HEK293T (cell line): ENCODE measurements around the gene MAF.

Experiments
- ARNT ChIP-seq: fragments of 450-650 bp; IDR thresholded peaks from 2 replicates; pipeline ENCODE4 v1.6.1; 2017; ENCODE audit warnings: mild to moderate bottlenecking
- ELF4 ChIP-seq: fragments of 450-650 bp; IDR thresholded peaks from 2 replicates; pipeline ENCODE4 v1.6.1; 2017; ENCODE audit warnings: antibody characterized with exemption
- FOXM1 ChIP-seq: fragments of 450-650 bp; IDR thresholded peaks from 2 replicates; pipeline ENCODE4 v1.6.1; 2017; ENCODE audit warnings: mild to moderate bottlenecking, borderline replicate concordance

- TF ChIP-seq ELF4 (no peak), FOXM1 (no peak), ARNT (no peak)
Observed at GRCh38 chr16:79645701-79646100, 45.2 kb upstream of the MAF start.
